Measurements from ENCODE around the gene PIK3CD. TPM values are rescaled to one million over a fixed set of nuclear protein-coding genes. Genes with fewer than 3 reads are reported as not detected.

The PIK3CD gene
- total RNA-seq, 2 donors from 2014 or later = 12.4 to 18.7 TPM

DNA sequence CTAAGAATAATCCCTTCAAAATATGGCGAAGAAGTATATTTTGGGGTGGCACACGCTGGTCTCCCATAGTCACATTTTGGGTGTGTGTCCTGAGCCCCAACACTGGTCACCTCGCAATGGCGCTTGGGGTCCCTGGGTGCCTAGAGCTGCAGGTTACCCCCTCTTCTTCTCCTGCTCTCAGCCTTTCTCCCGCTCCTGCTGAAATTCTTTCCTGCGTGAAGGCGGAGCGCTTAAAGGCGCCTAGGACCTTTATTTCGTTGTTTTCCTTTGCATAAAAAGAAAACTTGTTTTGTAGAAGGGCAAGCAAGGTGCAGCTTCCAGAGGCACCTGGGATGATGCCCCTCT is 339 bp upstream of the PIK3CD start:
- Histone ChIP-seq H3K27me3 (replicated peaks; ENCODE audit: insufficient read depth) (no peaks in the 10 kb centered on the region), H3K36me3 (no peaks in the 10 kb centered on the region), H3K4me3 (peak overlapping the region; percentile 69), H3K4me1 (ENCODE audit: control insufficient read depth in 1 of 2, low read depth in 2 of 2) (peaks cover 3 to 17% of the 10 kb centered on the region in 2 donors), H3K27ac (peak overlapping the region; percentile 7 to 21), H3K9me3 (no peaks in the 10 kb centered on the region)
- no peak for ATAC-seq (ENCODE audit: insufficient number of reproducible peaks, low FRiP score, low read depth)
- TF ChIP-seq, protein P1, sequence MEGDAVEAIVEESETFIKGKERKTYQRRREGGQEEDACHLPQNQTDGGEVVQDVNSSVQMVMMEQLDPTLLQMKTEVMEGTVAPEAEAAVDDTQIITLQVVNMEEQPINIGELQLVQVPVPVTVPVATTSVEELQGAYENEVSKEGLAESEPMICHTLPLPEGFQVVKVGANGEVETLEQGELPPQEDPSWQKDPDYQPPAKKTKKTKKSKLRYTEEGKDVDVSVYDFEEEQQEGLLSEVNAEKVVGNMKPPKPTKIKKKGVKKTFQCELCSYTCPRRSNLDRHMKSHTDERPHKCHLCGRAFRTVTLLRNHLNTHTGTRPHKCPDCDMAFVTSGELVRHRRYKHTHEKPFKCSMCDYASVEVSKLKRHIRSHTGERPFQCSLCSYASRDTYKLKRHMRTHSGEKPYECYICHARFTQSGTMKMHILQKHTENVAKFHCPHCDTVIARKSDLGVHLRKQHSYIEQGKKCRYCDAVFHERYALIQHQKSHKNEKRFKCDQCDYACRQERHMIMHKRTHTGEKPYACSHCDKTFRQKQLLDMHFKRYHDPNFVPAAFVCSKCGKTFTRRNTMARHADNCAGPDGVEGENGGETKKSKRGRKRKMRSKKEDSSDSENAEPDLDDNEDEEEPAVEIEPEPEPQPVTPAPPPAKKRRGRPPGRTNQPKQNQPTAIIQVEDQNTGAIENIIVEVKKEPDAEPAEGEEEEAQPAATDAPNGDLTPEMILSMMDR (IDR thresholded peaks at IDR 0.05) = no peak
- no peak for DNase-seq (ENCODE audit: low spot score)

DNA sequence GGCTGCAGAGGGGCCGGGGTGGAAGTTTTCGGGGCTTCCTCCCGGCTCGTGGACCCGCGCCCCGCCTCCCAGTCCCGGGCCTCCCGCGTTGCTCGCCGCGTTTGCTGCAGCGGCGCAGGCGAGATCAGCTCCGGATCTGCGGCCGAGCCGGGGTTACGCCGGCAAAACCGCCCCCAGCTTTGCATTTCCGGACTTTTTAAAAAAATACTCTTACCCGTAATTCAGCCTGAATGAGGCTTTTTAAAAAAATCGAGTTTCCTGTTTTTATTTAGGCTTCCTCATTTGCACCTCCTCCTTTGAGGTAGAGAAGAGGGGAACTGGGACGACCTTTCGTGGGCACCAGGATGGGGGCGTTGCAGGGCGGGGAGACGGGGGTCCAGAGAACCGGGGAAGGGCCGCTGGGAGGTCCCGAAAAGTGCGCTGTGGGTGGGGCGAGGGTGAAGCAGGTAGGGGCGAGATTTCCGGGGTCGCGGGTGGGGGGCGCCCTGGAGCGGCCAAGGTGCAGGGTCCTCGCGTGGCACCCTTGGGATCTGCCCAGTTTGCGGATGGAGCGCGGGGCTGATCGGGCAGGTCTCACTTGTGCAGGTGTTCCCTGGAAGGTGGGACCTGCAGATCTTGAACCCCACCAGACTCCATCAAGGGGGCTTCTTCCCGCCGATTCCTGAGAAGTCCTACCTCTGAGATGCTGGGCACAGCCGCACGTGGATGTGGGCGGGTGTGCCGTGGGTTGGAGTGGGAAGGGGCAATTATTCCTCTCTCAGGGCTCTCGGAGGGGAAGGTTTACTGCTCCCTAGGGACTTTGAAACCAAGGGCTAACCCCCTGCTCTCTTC is 1.1 kb downstream of the PIK3CD start:
- TF ChIP-seq, protein P1 (IDR thresholded peaks at IDR 0.05) = no peak
- no peak for ATAC-seq (ENCODE audit: insufficient number of reproducible peaks, low FRiP score, low read depth)
- H3K4me3 ChIP-seq = peak overlapping the region; percentile 69
- no peaks in the 10 kb centered on the region for H3K9me3 ChIP-seq
- H3K4me1 ChIP-seq (ENCODE audit: control insufficient read depth in 1 of 2, low read depth in 2 of 2) = peaks cover 3 to 17% of the 10 kb centered on the region in 2 donors
- no peaks in the 10 kb centered on the region for H3K36me3 ChIP-seq
- DNase-seq (ENCODE audit: low spot score) = no peak
- H3K27me3 ChIP-seq (replicated peaks; ENCODE audit: insufficient read depth) = no peaks in the 10 kb centered on the region
- peak overlapping the region in 1 of 2 donors; percentile 7 for H3K27ac ChIP-seq

DNA sequence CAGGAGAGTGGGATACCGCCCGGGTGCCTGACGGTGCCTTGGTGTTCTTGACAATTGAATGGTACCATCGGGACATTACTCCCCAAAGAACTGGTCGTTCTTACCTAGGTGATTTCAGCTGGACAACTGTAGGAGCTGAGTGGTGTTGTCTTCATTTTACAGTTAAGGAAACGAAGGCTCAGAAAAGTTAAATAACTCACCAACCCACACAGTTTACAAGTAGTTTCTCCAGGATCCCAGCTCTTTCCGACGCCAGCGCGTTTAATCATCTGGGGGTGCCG is 1.6 kb downstream of the PIK3CD start:
- Histone ChIP-seq H3K4me3 (peak overlapping the region; percentile 69), H3K4me1 (ENCODE audit: control insufficient read depth in 1 of 2, low read depth in 2 of 2) (peaks cover 3 to 17% of the 10 kb centered on the region in 2 donors), H3K9me3 (no peaks in the 10 kb centered on the region), H3K27me3 (replicated peaks; ENCODE audit: insufficient read depth) (no peaks in the 10 kb centered on the region), H3K36me3 (no peaks in the 10 kb centered on the region), H3K27ac (no peak overlapping the region)
- DNase-seq (ENCODE audit: low spot score) (no peak), ATAC-seq (ENCODE audit: insufficient number of reproducible peaks, low FRiP score, low read depth) (no peak)
- TF ChIP-seq, protein P1 (IDR thresholded peaks at IDR 0.05) = no peak

DNA sequence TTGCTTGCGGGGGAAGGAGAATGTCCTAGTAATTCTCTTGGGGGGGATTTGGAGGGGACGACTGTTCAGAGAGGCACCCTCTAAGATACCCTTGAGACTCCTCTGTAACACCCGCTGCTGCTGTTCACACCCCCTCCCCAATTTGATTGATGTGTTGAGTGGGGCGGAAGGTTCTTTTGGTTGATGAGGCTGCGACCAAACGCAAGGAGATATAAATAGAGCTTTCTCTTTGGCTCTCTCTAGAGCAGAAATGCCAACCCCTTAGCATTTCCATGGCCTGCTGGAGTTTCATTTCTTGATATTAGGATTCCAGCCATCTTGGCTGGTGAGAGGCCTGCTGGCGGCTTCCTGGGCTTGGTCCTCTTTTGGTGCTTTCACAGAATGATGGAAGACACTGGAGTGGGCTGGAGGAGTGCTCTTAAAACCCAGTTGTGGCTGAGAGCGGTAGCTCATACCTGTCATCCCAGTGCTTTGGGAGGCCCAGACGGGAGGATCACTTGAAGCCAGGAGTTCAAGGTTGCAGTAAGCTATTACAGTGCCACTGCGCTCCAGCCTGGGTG is 2.0 kb downstream of the PIK3CD start:
- Histone ChIP-seq H3K27me3 (replicated peaks; ENCODE audit: insufficient read depth) (no peaks in the 10 kb centered on the region), H3K4me3 (peak overlapping the region; percentile 69)

More for the DNA sequence above, 2.0 kb downstream of the PIK3CD start:
- no peak for ATAC-seq (ENCODE audit: insufficient number of reproducible peaks, low FRiP score, low read depth)
- Histone ChIP-seq H3K36me3 (no peaks in the 10 kb centered on the region), H3K27ac (no peak overlapping the region), H3K4me1 (ENCODE audit: control insufficient read depth in 1 of 2, low read depth in 2 of 2) (peaks cover 3 to 17% of the 10 kb centered on the region in 2 donors), H3K9me3 (no peaks in the 10 kb centered on the region)
- no peak for DNase-seq (ENCODE audit: low spot score)
- TF ChIP-seq, protein P1 (IDR thresholded peaks at IDR 0.05) = no peak

Measured in thoracic aorta (tissue), 2 donors.